OCI-LY1 (cell line): ENCODE data around the gene SERPINE1.

Experiments
- H2AFZ ChIP-seq: fragments of 200-600 bp; sonication (generic), shearing (Covaris generic); 2 replicates; pipeline ENCODE4 v1.6.0; 2014; ENCODE audit warnings: antibody characterized with exemption, mild to moderate bottlenecking, low read length
- H3F3A ChIP-seq: fragments of 200-600 bp; sonication (generic), shearing (Covaris generic); 2 replicates; pipeline ENCODE4 v1.6.0; 2014; ENCODE audit warnings: mild to moderate bottlenecking, antibody characterized with exemption, low read length, moderate library complexity; ENCODE audit not compliant: insufficient read depth
- H3K27ac ChIP-seq: fragments of 200-600 bp; sonication (generic); 2 replicates; pipeline ENCODE4 v1.5.1; 2014; ENCODE audit warnings: low read length, mixed run types, mild to moderate bottlenecking, low read depth; ENCODE audit not compliant: poor library complexity, severe bottlenecking
- H3K27me3 ChIP-seq: fragments of 200-600 bp; sonication (generic); 2 replicates; pipeline ENCODE4 v1.6.0; 2014; ENCODE audit warnings: antibody characterized with exemption, mild to moderate bottlenecking, low read length, moderate library complexity; ENCODE audit not compliant: insufficient read depth
- H3K36me3 ChIP-seq: fragments of 200-600 bp; sonication (generic); 2 replicates; pipeline ENCODE4 v1.6.1; 2014; ENCODE audit warnings: mild to moderate bottlenecking, antibody characterized with exemption, low read length, moderate library complexity, mixed read lengths; ENCODE audit not compliant: insufficient read depth
- H3K4me1 ChIP-seq: fragments of 200-600 bp; sonication (generic); 2 replicates; pipeline ENCODE4 v1.5.1; 2014; ENCODE audit warnings: mild to moderate bottlenecking, low read length, moderate library complexity; ENCODE audit not compliant: insufficient read depth, severe bottlenecking
- H3K4me2 ChIP-seq: fragments of 200-600 bp; sonication (generic), shearing (Covaris generic); 2 replicates; pipeline ENCODE4 v1.6.1; 2014; ENCODE audit warnings: low read length
- H3K4me3 ChIP-seq: fragments of 200-600 bp; sonication (generic); 2 replicates; pipeline ENCODE4 v1.5.1; 2014; ENCODE audit warnings: low read length, low read depth, mild to moderate bottlenecking, mixed read lengths; ENCODE audit not compliant: poor library complexity, severe bottlenecking
- H3K79me2 ChIP-seq: fragments of 200-600 bp; shearing (Covaris generic); 2 replicates; pipeline ENCODE4 v1.6.1; 2016; ENCODE audit warnings: mixed run types, low read length, mixed read lengths; ENCODE audit not compliant: insufficient read depth
- H3K9ac ChIP-seq: fragments of 200-600 bp; sonication (generic), shearing (Covaris generic); 2 replicates; pipeline ENCODE4 v1.6.1; 2014; ENCODE audit warnings: mild to moderate bottlenecking, low read length, mixed read lengths
- H3K9me2 ChIP-seq: fragments of 200-600 bp; sonication (generic), shearing (Covaris generic); 2 replicates; pipeline ENCODE4 v1.6.1; 2014; ENCODE audit warnings: low read depth, mild to moderate bottlenecking, low read length, mixed read lengths
- H3K9me3 ChIP-seq: fragments of 200-600 bp; shearing (Covaris generic); 2 replicates; pipeline ENCODE4 v1.6.1; 2014; ENCODE audit warnings: low read length, mixed read lengths
- H4K20me1 ChIP-seq: fragments of 200-600 bp; sonication (generic), shearing (Covaris generic); 2 replicates; pipeline ENCODE4 v1.6.0; 2016; ENCODE audit warnings: mild to moderate bottlenecking, low read length; ENCODE audit not compliant: insufficient read depth
- CTCF ChIP-seq: fragments of 200-600 bp; sonication (generic), shearing (Covaris generic); IDR thresholded peaks from 2 replicates; pipeline ENCODE4 v1.5.1; 2017; ENCODE audit warnings: mild to moderate bottlenecking, antibody characterized with exemption, low read length, moderate library complexity, mixed read lengths
- EZH2 ChIP-seq: fragments of 200-600 bp; sonication (generic), shearing (Covaris generic); IDR thresholded peaks from 2 replicates; pipeline ENCODE4 v1.8.0; 2017; ENCODE audit warnings: borderline replicate concordance, mixed run types, mild to moderate bottlenecking, antibody characterized with exemption, low read length, moderate library complexity, mixed read lengths

SERPINE1 gene

GRCh38 chr7:101180130-101180755 lies 53.3 kb downstream of the SERPINE1 start, which contains the start of gene NAT16:
Gene NAT16 (minus strand): TSS chr7:101180293. CDS start chr7:101174807, 5,486 bp downstream.
- H4K20me1 ChIP-seq = no peaks in the 10 kb centered on the region
- H3K4me3 ChIP-seq = no peak within 1 kb of the TSS
- no peak within 1 kb of the TSS for H3K27ac ChIP-seq
- no peaks in the 10 kb centered on the region for H3K4me1 ChIP-seq
- no peak within 1 kb of the TSS for H2AFZ ChIP-seq
- no peak for TF ChIP-seq CTCF
- H3K27me3 ChIP-seq = peaks cover 12% of the 10 kb centered on the region
- no peaks in the 10 kb centered on the region for H3K79me2 ChIP-seq
- no peaks in the 10 kb centered on the region for H3K9me2 ChIP-seq
- no peaks in the 10 kb centered on the region for H3K36me3 ChIP-seq
- H3F3A ChIP-seq = no peaks in the 10 kb centered on the region
- H3K4me2 ChIP-seq = no peak within 1 kb of the TSS
- no peak within 1 kb of the TSS for H3K9ac ChIP-seq
- H3K9me3 ChIP-seq = no peaks in the 10 kb centered on the region

- no peaks in the 10 kb centered on the region for H3K79me2 ChIP-seq
- H3K4me2 ChIP-seq = no peak overlapping the region
- no peaks in the 10 kb centered on the region for H3F3A ChIP-seq
- H4K20me1 ChIP-seq = no peaks in the 10 kb centered on the region
- H3K4me1 ChIP-seq = no peaks in the 10 kb centered on the region
- H3K27me3 ChIP-seq = peaks cover 4% of the 10 kb centered on the region; the same call in 1 of the 2 replicates
- no peak overlapping the region for H3K27ac ChIP-seq
- TF ChIP-seq CTCF = no peak
- no peak for TF ChIP-seq EZH2
- no peak overlapping the region for H3K4me3 ChIP-seq
- H2AFZ ChIP-seq = no peak overlapping the region
- no peaks in the 10 kb centered on the region for H3K9me2 ChIP-seq
- no peaks in the 10 kb centered on the region for H3K36me3 ChIP-seq
- no peaks in the 10 kb centered on the region for H3K9me3 ChIP-seq
- H3K9ac ChIP-seq = no peak overlapping the region
Measured at GRCh38 chr7:101185258-101185839, 58.4 kb downstream of the SERPINE1 start.

- peaks cover 4% of the 10 kb centered on the region; the same call in 1 of the 2 replicates for H3K27me3 ChIP-seq
- no peaks in the 10 kb centered on the region for H4K20me1 ChIP-seq
- no peak overlapping the region for H3K9ac ChIP-seq
- H2AFZ ChIP-seq = no peak overlapping the region
- H3K4me1 ChIP-seq = no peaks in the 10 kb centered on the region
- no peaks in the 10 kb centered on the region for H3F3A ChIP-seq
- H3K9me3 ChIP-seq = no peaks in the 10 kb centered on the region
- no peak overlapping the region for H3K4me3 ChIP-seq
- no peak overlapping the region for H3K27ac ChIP-seq
- no peaks in the 10 kb centered on the region for H3K79me2 ChIP-seq
- TF ChIP-seq CTCF = no peak
- no peak for TF ChIP-seq EZH2
- H3K9me2 ChIP-seq = no peaks in the 10 kb centered on the region
- no peak overlapping the region for H3K4me2 ChIP-seq
- no peaks in the 10 kb centered on the region for H3K36me3 ChIP-seq
Measured at GRCh38 chr7:101186194-101186593, 59.3 kb downstream of the SERPINE1 start.
